ENCODE results near the gene SOX8.

DNA sequence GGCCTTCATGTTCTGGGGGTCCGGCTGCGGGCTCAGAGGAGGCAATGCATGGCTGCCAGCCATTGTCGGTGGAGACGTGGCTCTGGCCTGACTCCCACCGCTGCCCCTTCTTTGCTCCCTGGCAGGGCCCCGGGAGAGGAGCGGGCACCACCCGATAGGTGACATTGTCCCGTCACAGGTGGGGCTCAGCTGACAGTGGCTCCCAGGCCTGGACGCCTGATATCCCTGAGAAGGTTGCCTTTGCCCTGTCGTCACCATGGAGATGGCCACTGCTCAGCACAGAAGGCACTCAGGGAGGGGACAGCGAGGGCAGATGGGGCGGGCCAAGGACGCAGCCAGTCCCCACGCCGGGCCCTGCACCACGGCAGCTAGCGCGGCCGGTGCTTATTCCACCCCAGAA is 42.6 kb downstream of the SOX8 start:
- TF ChIP-seq, protein P1, sequence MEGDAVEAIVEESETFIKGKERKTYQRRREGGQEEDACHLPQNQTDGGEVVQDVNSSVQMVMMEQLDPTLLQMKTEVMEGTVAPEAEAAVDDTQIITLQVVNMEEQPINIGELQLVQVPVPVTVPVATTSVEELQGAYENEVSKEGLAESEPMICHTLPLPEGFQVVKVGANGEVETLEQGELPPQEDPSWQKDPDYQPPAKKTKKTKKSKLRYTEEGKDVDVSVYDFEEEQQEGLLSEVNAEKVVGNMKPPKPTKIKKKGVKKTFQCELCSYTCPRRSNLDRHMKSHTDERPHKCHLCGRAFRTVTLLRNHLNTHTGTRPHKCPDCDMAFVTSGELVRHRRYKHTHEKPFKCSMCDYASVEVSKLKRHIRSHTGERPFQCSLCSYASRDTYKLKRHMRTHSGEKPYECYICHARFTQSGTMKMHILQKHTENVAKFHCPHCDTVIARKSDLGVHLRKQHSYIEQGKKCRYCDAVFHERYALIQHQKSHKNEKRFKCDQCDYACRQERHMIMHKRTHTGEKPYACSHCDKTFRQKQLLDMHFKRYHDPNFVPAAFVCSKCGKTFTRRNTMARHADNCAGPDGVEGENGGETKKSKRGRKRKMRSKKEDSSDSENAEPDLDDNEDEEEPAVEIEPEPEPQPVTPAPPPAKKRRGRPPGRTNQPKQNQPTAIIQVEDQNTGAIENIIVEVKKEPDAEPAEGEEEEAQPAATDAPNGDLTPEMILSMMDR (IDR thresholded peaks at IDR 0.05), result no peak
- TF ChIP-seq POLR2A (IDR thresholded peaks at IDR 0.05), result no peak
